Keratinocyte (primary cell): ENCODE measurements around the gene EMILIN1. TPM values are rescaled to one million over a fixed set of nuclear protein-coding genes. Genes with fewer than 3 reads are reported as not detected.

ENCODE experiments used
- DNase-seq: peaks from one replicate; pipeline ENCODE4 v3.0.0-alpha.2; 2011; ENCODE audit warnings: low read depth, missing footprints, low spot score
- FAIRE-seq: peaks from 2 replicates; lab custom pipeline; 2011; peaks lifted over from hg19 to GRCh38; lab: Jason Lieb, UNC
- H2AFZ ChIP-seq: 2 replicates; pipeline ENCODE4 v1.6.0; 2012; ENCODE audit warnings: low read length, control low read depth, inconsistent platforms; ENCODE audit not compliant: control insufficient read depth
- H3K27ac ChIP-seq: 2 replicates; pipeline ENCODE4 v1.5.1; 2011; ENCODE audit warnings: low read length; ENCODE audit not compliant: control insufficient read depth, insufficient read depth
- H3K27me3 ChIP-seq: 3 replicates; pipeline ENCODE4 v1.6.0; 2011; ENCODE audit warnings: low read length; ENCODE audit not compliant: control insufficient read depth, insufficient read depth; ENCODE audit errors: extremely low read depth
- H3K36me3 ChIP-seq, 2 experiments: 2 replicates in 1 of 2; 3 replicates in 1 of 2; pipeline ENCODE4 v1.5.1; 2011; ENCODE audit warnings: low read length in 2 of 2, mild to moderate bottlenecking in 1 of 2; ENCODE audit not compliant: control insufficient read depth in 2 of 2, insufficient read depth in 2 of 2; ENCODE audit errors: extremely low read depth in 1 of 2
- H3K4me1 ChIP-seq: 3 replicates; pipeline ENCODE4 v1.5.1; 2011; ENCODE audit warnings: low read length; ENCODE audit not compliant: control insufficient read depth, insufficient read depth; ENCODE audit errors: extremely low read depth
- H3K4me2 ChIP-seq: 3 replicates; pipeline ENCODE4 v1.6.0; 2011; ENCODE audit warnings: low read depth, low read length; ENCODE audit not compliant: control insufficient read depth, insufficient read depth; ENCODE audit errors: extremely low read depth
- H3K4me3 ChIP-seq, 3 experiments: fragments of 200-600 bp in 1 of 3; sonication (generic) in 1 of 3; 2 replicates in 2 of 3; 3 replicates in 1 of 3; pipeline ENCODE4 v1.5.1; 2011 to 2016; ENCODE audit warnings: low read length in 3 of 3, mild to moderate bottlenecking in 3 of 3, control low read depth in 2 of 3, inconsistent platforms in 1 of 3, low read depth in 1 of 3, mixed read lengths in 1 of 3, mixed run types in 1 of 3, moderate library complexity in 1 of 3; ENCODE audit not compliant: control insufficient read depth in 2 of 3, insufficient read depth in 2 of 3; ENCODE audit errors: extremely low read depth in 1 of 3
- H3K79me2 ChIP-seq: 2 replicates; pipeline ENCODE4 v1.6.0; 2012; ENCODE audit warnings: low read length; ENCODE audit not compliant: control insufficient read depth, insufficient read depth
- H3K9ac ChIP-seq: 3 replicates; pipeline ENCODE4 v1.6.0; 2011; ENCODE audit warnings: low read length; ENCODE audit not compliant: control insufficient read depth, insufficient read depth; ENCODE audit errors: extremely low read depth
- H3K9me1 ChIP-seq: 3 replicates; pipeline ENCODE4 v1.6.0; 2011; ENCODE audit warnings: low read length; ENCODE audit not compliant: control insufficient read depth, insufficient read depth; ENCODE audit errors: extremely low read depth
- H3K9me3 ChIP-seq: 2 replicates; pipeline ENCODE4 v1.5.1; 2012; ENCODE audit warnings: low read depth, low read length; ENCODE audit not compliant: control insufficient read depth
- H4K20me1 ChIP-seq: 3 replicates; pipeline ENCODE4 v1.6.0; 2011; ENCODE audit warnings: low read length; ENCODE audit not compliant: control insufficient read depth, insufficient read depth; ENCODE audit errors: extremely low read depth
- EZH2 ChIP-seq: IDR thresholded peaks from one replicate; pipeline ENCODE4 v1.6.1; 2012; ENCODE audit warnings: inconsistent platforms, mild to moderate bottlenecking, low read length, moderate library complexity
- dilution Hi-C: fragments of 300-500 bp; cut with MboI; formaldehyde crosslinking; loops from one replicate; pipeline ENCODE4 v1.7.0; 2020; ENCODE audit warnings: low sequenced_read_pairs; ENCODE audit not compliant: extremely low pct_ligation_motif_present
- polyA plus RNA-seq, 5 experiments: library from polyadenylated mRNA; depleted of rRNA in 3 of 5; stranded (reverse) in 3 of 5; stranded (forward) in 1 of 5; unstranded in 1 of 5; fragments of >200 nt; gene quantifications; 1 replicate in 1 of 5; 2 replicates in 3 of 5; 3 replicates in 1 of 5; pipeline versions ENCODE4 v1.2.1 to v1.2.3, GENCODE V29; 2011 to 2012; ENCODE audit warnings: missing spikeins in 2 of 5, low read depth in 1 of 5, low replicate concordance in 1 of 5
- TF ChIP-seq, protein P1 (sequence below), 3 experiments: IDR thresholded peaks in 1 of 3; conservative IDR thresholded peaks in 1 of 3; optimal IDR thresholded peaks in 1 of 3; 2 replicates in 2 of 3; 3 replicates in 1 of 3; pipeline versions ENCODE3 to v1.5.1; 2011; ENCODE audit warnings: low read length in 3 of 3, mild to moderate bottlenecking in 3 of 3, moderate library complexity in 2 of 3, control low read depth in 1 of 3, inconsistent platforms in 1 of 3; ENCODE audit not compliant: insufficient read depth in 2 of 3; ENCODE audit errors: extremely low read depth in 1 of 3

Gene EMILIN1
- polyA plus RNA-seq, 1 donor (not counting 4 experiments of a cell fraction or from before 2014, with no cell fraction given), result 0.03 TPM

DNA sequence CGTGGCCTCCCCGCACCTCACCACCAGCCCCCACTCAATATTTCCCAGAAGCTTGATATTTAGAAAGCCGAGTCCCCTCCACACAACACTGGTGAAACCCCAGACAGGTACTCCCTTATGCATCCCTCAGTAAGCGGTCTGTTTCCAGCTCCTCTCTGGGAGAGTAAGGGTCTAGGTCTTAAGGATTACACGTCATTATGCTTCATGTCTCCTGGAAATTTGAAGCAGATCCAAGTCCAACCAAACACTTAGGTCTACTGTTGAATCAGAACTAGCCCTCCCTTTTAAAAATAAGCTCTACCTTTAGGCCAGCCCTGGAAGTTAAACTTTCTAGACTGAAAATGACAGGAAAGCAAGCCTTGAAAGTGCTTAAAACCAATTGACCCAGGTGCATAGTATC is 5.5 kb upstream of the EMILIN1 start:
- no peaks in the 10 kb centered on the region for H3K27me3 ChIP-seq
- no peak overlapping the region for H3K9ac ChIP-seq
- TF ChIP-seq, protein P1, sequence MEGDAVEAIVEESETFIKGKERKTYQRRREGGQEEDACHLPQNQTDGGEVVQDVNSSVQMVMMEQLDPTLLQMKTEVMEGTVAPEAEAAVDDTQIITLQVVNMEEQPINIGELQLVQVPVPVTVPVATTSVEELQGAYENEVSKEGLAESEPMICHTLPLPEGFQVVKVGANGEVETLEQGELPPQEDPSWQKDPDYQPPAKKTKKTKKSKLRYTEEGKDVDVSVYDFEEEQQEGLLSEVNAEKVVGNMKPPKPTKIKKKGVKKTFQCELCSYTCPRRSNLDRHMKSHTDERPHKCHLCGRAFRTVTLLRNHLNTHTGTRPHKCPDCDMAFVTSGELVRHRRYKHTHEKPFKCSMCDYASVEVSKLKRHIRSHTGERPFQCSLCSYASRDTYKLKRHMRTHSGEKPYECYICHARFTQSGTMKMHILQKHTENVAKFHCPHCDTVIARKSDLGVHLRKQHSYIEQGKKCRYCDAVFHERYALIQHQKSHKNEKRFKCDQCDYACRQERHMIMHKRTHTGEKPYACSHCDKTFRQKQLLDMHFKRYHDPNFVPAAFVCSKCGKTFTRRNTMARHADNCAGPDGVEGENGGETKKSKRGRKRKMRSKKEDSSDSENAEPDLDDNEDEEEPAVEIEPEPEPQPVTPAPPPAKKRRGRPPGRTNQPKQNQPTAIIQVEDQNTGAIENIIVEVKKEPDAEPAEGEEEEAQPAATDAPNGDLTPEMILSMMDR (optimal IDR thresholded peaks at IDR 0.05 in 1 of 3, IDR thresholded peaks at IDR 0.05 in 1 of 3, conservative IDR thresholded peaks at IDR 0.05 in 1 of 3; ENCODE audit: extremely low read depth in 1 of 3, insufficient read depth in 2 of 3, low read length in 3 of 3), result no peak
- no peak for TF ChIP-seq EZH2
- peaks cover 8 to 21% of the 10 kb centered on the region in 2 experiments for H3K36me3 ChIP-seq
- no peak overlapping the region for H3K27ac ChIP-seq
- DNase-seq (no peak), FAIRE-seq (no peak)
- H3K79me2 ChIP-seq, result peaks cover 34% of the 10 kb centered on the region
- no peak overlapping the region for H3K4me2 ChIP-seq
- no peaks in the 10 kb centered on the region for H4K20me1 ChIP-seq
- dilution Hi-C loops, result no loop called here
- no peaks in the 10 kb centered on the region for H3K9me1 ChIP-seq
- H3K9me3 ChIP-seq, result no peaks in the 10 kb centered on the region
- H3K4me3 ChIP-seq, result no peak overlapping the region
- peaks cover 23% of the 10 kb centered on the region for H3K4me1 ChIP-seq
- H2AFZ ChIP-seq, result no peak overlapping the region

DNA sequence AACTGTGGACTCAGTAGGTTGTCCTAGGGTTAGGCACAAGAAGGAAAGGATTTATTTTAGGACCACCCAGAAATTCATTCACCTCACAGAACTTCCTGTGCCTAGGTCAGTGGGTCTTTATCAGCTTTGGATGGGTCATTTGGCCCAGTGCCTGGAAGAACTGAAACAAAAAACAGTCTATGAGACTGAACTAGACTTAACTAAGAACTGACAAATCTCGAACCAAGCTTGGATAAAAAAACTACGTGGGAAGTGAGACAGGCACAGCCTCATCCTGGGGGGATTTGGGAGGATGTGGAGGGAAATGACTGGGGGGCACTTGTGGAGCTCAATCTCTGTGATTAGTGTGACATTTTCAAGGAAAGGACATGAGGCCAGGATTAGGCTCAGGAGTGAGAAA is 4.6 kb upstream of the EMILIN1 start:
- Histone ChIP-seq H3K27me3 (no peaks in the 10 kb centered on the region), H4K20me1 (no peaks in the 10 kb centered on the region), H3K9me3 (no peaks in the 10 kb centered on the region), H3K9me1 (no peaks in the 10 kb centered on the region), H3K27ac (no peak overlapping the region), H3K9ac (no peak overlapping the region), H3K4me1 (peaks cover 23% of the 10 kb centered on the region), H2AFZ (no peak overlapping the region), H3K36me3 (peaks cover 5 to 13% of the 10 kb centered on the region in 2 experiments), H3K4me3 (no peak overlapping the region), H3K4me2 (no peak overlapping the region), H3K79me2 (peaks cover 27% of the 10 kb centered on the region)
- DNase-seq (no peak), FAIRE-seq (no peak)
- TF ChIP-seq EZH2, result no peak
- TF ChIP-seq, protein P1 (optimal IDR thresholded peaks at IDR 0.05 in 1 of 3, IDR thresholded peaks at IDR 0.05 in 1 of 3, conservative IDR thresholded peaks at IDR 0.05 in 1 of 3; ENCODE audit: extremely low read depth in 1 of 3, insufficient read depth in 2 of 3, low read length in 3 of 3), result no peak
- dilution Hi-C loops, result no loop called here
